IMR-90 (cell line): ENCODE measurements around the gene WBP2.

Experiments
- BHLHE40 ChIP-seq: fragments of 150-350 bp; IDR thresholded peaks from 2 replicates; pipeline ENCODE4 v1.6.1; 2016; ENCODE audit warnings: mild to moderate bottlenecking, low read depth, low read length
- CEBPB ChIP-seq: IDR thresholded peaks from 2 replicates; pipeline ENCODE4 v1.6.1; 2012; ENCODE audit warnings: low read depth, low read length, improper control_type of control experiment
- CHD1 ChIP-seq: IDR thresholded peaks from 2 replicates; pipeline ENCODE4 v1.6.1; 2012; ENCODE audit warnings: low read depth, low read length, improper control_type of control experiment
- CTCF ChIP-seq: conservative IDR thresholded peaks from 2 replicates; pipeline ENCODE4 v1.5.1; 2012; ENCODE audit warnings: mild to moderate bottlenecking, low read depth, low read length, improper control_type of control experiment
- ELK1 ChIP-seq: fragments of 150-350 bp; IDR thresholded peaks from 2 replicates; pipeline ENCODE4 v1.6.1; 2016; ENCODE audit warnings: low read depth, mild to moderate bottlenecking, low read length, moderate library complexity, borderline replicate concordance
- MAFK ChIP-seq: IDR thresholded peaks from 2 replicates; pipeline ENCODE4 v1.6.1; 2012; ENCODE audit warnings: low read depth, low read length, improper control_type of control experiment
- MAZ ChIP-seq: IDR thresholded peaks from 2 replicates; pipeline ENCODE4 v1.6.1; 2012; ENCODE audit warnings: low read depth, mild to moderate bottlenecking, low read length, improper control_type of control experiment, moderate library complexity, borderline replicate concordance
- NFE2L2 ChIP-seq: fragments of 150-350 bp; IDR thresholded peaks from 2 replicates; pipeline ENCODE4 v1.6.1; 2016; ENCODE audit warnings: low read depth, mild to moderate bottlenecking, low read length
- POLR2A ChIP-seq: IDR thresholded peaks from 2 replicates; pipeline ENCODE4 v1.6.1; 2012; ENCODE audit warnings: mild to moderate bottlenecking, low read depth, low read length
- RAD21 ChIP-seq: IDR thresholded peaks from 2 replicates; pipeline ENCODE4 v1.6.1; 2012; ENCODE audit warnings: low read length, improper control_type of control experiment
- RCOR1 ChIP-seq: IDR thresholded peaks from 2 replicates; pipeline ENCODE4 v1.6.1; 2012; ENCODE audit warnings: mild to moderate bottlenecking, low read length, improper control_type of control experiment; ENCODE audit not compliant: insufficient replicate concordance
- RFX5 ChIP-seq: IDR thresholded peaks from 2 replicates; pipeline ENCODE4 v1.8.0; 2012; ENCODE audit warnings: low read depth, mild to moderate bottlenecking, low read length, moderate library complexity
- SMC3 ChIP-seq: fragments of 150-350 bp; IDR thresholded peaks from 2 replicates; pipeline ENCODE4 v1.6.1; 2016; ENCODE audit warnings: low read depth, mild to moderate bottlenecking, antibody characterized with exemption, low read length, moderate library complexity
- USF2 ChIP-seq: fragments of 150-350 bp; IDR thresholded peaks from 2 replicates; pipeline ENCODE4 v1.6.1; 2017; ENCODE audit warnings: mild to moderate bottlenecking, antibody characterized with exemption, low read length, low read depth

GRCh38 chr17:75824666-75825065, 30.5 kb downstream of the WBP2 start:
- TF ChIP-seq CTCF (no peak), POLR2A (no peak), RCOR1 (no peak), MAZ (no peak), NFE2L2 (no peak), ELK1 (no peak), CHD1 (no peak), USF2 (no peak), RFX5 (no peak), BHLHE40 (no peak), RAD21 (no peak), CEBPB (no peak), MAFK (no peak), SMC3 (no peak)
